Liver (tissue), 3 donors: ENCODE measurements around the gene KRTAP5-6.

Source experiments
- GABPA ChIP-seq, 2 donors: IDR thresholded peaks in 1 of 2; conservative IDR thresholded peaks in 1 of 2; 2 replicates each; pipeline ENCODE4 v1.6.1; 2016; ENCODE audit warnings: antibody characterized with exemption in 2 of 2, mild to moderate bottlenecking in 1 of 2, moderate library complexity in 1 of 2
- HNF4A ChIP-seq, 2 donors: conservative IDR thresholded peaks; 2 replicates each; pipeline ENCODE4 v1.6.1; 2016; ENCODE audit warnings: antibody characterized with exemption in 2 of 2, mild to moderate bottlenecking in 2 of 2
- RAD21 ChIP-seq, 2 donors: IDR thresholded peaks; 2 replicates each; pipeline ENCODE4 v1.6.1; 2016; ENCODE audit warnings: antibody characterized with exemption in 2 of 2, mild to moderate bottlenecking in 2 of 2
- SP1 ChIP-seq: IDR thresholded peaks from 2 replicates; pipeline ENCODE4 v1.6.1; 2018; ENCODE audit warnings: antibody characterized with exemption, mild to moderate bottlenecking
- TAF1 ChIP-seq: conservative IDR thresholded peaks from 2 replicates; pipeline ENCODE4 v1.6.1; 2016; ENCODE audit warnings: antibody characterized with exemption, mild to moderate bottlenecking
- YY1 ChIP-seq: IDR thresholded peaks from 2 replicates; pipeline ENCODE4 v1.6.1; 2016; ENCODE audit warnings: antibody characterized with exemption, mild to moderate bottlenecking
- TF ChIP-seq, protein P1 (sequence below): fragments of 150-350 bp; IDR thresholded peaks from 2 replicates; pipeline ENCODE4 v1.5.1; 2017; ENCODE audit warnings: improper control_type of control experiment, low read depth, low read length; ENCODE audit not compliant: missing input control
- TF ChIP-seq, protein P2 (sequence below): IDR thresholded peaks from 2 replicates; pipeline ENCODE4 v1.6.1; 2016; ENCODE audit warnings: antibody characterized with exemption
- TF ChIP-seq, protein P3 (sequence below): IDR thresholded peaks from 2 replicates; pipeline ENCODE4 v1.6.1; 2016; ENCODE audit warnings: antibody characterized with exemption
- TF ChIP-seq, protein P4 (sequence below): IDR thresholded peaks from 2 replicates; pipeline ENCODE4 v1.6.1; 2016; ENCODE audit warnings: antibody characterized with exemption
- donor health status: healthy.
- donor health status: healthy.

DNA sequence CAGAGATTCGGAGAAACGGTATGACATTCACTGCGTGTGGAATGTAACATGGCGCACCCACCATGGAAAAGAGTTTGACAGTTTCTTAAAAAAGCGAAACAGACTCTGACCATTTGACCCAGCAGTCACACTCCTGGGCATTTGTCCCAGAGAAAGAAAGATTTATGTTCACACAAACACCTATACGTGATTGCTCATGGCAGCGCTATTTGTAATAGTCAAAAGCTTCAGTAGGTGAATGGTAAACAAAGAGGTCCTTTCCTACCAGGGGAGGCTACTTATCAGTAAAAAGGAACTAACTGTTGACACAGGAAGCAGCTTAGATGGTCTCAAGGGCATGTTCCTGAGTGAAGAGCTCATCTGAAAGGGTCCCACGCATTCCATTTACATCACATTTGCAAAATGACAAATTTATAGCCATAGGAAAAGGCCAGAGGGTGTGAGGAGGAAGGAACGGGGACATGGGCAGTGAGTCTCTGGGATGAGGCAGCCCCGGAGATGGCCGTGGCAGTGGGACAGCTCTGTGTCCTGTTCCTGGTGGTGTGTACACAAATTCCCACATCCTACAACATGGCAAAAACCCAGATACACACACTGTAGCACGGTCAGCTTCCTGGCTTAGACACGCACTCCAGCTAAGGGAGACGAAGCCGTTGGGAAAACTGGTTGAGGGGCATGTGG lies 14.6 kb upstream of the KRTAP5-6 start:
- TF ChIP-seq, protein P1, sequence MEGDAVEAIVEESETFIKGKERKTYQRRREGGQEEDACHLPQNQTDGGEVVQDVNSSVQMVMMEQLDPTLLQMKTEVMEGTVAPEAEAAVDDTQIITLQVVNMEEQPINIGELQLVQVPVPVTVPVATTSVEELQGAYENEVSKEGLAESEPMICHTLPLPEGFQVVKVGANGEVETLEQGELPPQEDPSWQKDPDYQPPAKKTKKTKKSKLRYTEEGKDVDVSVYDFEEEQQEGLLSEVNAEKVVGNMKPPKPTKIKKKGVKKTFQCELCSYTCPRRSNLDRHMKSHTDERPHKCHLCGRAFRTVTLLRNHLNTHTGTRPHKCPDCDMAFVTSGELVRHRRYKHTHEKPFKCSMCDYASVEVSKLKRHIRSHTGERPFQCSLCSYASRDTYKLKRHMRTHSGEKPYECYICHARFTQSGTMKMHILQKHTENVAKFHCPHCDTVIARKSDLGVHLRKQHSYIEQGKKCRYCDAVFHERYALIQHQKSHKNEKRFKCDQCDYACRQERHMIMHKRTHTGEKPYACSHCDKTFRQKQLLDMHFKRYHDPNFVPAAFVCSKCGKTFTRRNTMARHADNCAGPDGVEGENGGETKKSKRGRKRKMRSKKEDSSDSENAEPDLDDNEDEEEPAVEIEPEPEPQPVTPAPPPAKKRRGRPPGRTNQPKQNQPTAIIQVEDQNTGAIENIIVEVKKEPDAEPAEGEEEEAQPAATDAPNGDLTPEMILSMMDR = no peak
- peak; percentile 79 for TF ChIP-seq YY1
- no peak for TF ChIP-seq TAF1
- no peak for TF ChIP-seq RAD21 (IDR thresholded peaks at IDR 0.05)
- TF ChIP-seq, protein P2, sequence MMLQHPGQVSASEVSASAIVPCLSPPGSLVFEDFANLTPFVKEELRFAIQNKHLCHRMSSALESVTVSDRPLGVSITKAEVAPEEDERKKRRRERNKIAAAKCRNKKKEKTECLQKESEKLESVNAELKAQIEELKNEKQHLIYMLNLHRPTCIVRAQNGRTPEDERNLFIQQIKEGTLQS = no peak
- TF ChIP-seq SP1 = peak; percentile 52
- TF ChIP-seq, protein P3, sequence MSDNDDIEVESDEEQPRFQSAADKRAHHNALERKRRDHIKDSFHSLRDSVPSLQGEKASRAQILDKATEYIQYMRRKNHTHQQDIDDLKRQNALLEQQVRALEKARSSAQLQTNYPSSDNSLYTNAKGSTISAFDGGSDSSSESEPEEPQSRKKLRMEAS = peak; percentile 73
- TF ChIP-seq GABPA (IDR thresholded peaks at IDR 0.05 in 1 of 2, conservative IDR thresholded peaks at IDR 0.05 in 1 of 2) = no peak
- TF ChIP-seq, protein P4, sequence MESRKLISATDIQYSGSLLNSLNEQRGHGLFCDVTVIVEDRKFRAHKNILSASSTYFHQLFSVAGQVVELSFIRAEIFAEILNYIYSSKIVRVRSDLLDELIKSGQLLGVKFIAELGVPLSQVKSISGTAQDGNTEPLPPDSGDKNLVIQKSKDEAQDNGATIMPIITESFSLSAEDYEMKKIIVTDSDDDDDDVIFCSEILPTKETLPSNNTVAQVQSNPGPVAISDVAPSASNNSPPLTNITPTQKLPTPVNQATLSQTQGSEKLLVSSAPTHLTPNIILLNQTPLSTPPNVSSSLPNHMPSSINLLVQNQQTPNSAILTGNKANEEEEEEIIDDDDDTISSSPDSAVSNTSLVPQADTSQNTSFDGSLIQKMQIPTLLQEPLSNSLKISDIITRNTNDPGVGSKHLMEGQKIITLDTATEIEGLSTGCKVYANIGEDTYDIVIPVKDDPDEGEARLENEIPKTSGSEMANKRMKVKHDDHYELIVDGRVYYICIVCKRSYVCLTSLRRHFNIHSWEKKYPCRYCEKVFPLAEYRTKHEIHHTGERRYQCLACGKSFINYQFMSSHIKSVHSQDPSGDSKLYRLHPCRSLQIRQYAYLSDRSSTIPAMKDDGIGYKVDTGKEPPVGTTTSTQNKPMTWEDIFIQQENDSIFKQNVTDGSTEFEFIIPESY = no peak
- peak; percentile 20 to 45 for TF ChIP-seq HNF4A (conservative IDR thresholded peaks at IDR 0.05)
